WI38 (cell line): ENCODE results near the gene MIEF1.

Source experiments
- H3K4me3 ChIP-seq: 2 replicates; pipeline ENCODE4 v1.5.1; 2011; ENCODE audit warnings: low read depth, mild to moderate bottlenecking, control low read depth, low read length
- CTCF ChIP-seq: IDR thresholded peaks from 2 replicates; pipeline ENCODE4 v1.5.1; 2012; ENCODE audit warnings: low read depth, mild to moderate bottlenecking, control low read depth, low read length

MIEF1 gene

DNA sequence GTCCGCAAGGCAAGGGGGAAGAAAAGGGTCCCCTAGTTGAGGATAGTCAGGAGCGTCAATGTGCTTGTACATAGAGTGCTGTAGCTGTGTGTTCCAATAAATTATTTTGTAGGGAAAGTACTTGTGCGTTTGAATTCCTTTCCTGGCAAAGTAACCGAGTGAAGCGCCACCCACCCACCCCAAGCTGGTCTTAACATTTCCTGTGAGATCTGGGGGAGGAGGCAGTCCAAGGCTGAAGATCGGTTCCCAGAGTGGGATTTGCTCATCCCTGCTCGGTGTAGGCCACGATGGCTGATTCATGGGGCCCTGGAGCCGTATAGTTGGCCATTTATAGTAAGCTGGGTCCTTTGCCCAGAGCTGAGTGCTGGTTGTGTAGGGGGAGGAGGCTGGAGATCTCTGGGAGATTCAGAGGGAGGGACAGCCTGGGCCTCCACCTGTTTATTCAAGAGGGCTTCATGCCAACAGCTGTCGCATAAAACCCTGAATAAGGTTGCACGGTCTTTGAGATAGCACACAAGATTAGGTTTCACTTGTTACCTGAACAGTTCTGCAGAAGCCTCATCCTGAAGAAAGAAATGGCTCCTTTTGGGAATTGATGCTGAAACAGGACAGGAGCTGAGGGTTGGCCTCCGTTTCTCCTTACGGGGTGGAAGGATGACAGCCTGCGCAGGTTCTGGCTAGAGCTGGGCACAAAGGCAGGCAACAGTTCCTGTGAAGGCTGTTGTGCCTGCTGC, 20.6 kb downstream of the MIEF1 start:
- peak overlapping the region; percentile 98 for H3K4me3 ChIP-seq
- TF ChIP-seq CTCF = no peak

GRCh38 chr22:39524089-39524752, 22.1 kb downstream of the MIEF1 start:
- no peak overlapping the region for H3K4me3 ChIP-seq
- TF ChIP-seq CTCF = no peak

- no peak overlapping the region for H3K4me3 ChIP-seq
These were observed 22.9 kb downstream of the MIEF1 start for GRCh38 chr22:39524753-39525657.

GRCh38 chr22:39525658-39525975, 23.5 kb downstream of the MIEF1 start:
- H3K4me3 ChIP-seq = no peak overlapping the region
- no peak for TF ChIP-seq CTCF

More at GRCh38 chr22:39524753-39525657, 22.9 kb downstream of the MIEF1 start:
- no peak for TF ChIP-seq CTCF

DNA sequence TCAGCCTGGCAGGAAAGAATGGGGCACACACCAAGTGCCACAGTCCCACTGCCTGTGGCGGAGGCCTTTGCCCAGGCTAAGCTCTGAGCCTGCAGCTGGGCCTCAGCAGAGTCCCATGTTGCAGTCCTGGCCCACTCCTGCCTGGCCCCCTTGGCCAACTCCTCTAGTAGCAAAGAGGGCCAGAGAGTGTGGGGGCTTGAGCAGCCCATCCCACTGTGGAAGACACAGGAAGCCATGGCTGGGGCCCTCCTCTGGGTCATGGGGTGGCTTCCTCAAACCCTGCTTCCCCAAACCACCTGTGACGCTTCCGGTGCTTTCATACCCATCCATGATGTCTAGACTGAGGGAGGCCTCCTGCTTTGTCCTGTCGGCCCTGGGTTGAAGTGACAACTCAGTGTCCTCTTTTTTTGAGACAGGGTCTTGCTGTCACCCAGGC, 24.7 kb downstream of the MIEF1 start:
- no peak overlapping the region for H3K4me3 ChIP-seq
- no peak for TF ChIP-seq CTCF

DNA sequence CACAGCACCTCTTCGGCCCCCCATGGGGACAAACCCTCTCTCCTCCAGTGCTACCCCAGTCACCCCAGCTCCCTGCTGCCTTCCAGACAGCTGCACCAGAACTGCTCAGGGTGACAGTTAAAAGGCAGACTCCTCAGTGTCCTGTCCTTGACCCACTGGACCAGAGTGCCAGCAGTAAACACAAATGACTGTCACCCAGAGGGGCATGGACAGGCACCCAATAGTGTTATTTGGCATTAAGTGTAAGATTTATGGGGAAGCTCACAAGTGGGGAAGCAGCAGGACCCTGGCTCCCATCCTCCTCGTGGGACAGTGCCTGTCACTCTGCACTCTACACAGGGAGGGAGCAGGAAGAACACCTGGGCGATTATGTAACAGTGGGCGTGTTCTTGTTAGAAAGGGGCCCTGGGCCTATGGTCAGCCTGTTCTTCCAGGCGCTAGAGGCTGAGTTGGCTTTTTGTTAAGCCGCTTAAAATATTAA, 25.4 kb downstream of the MIEF1 start:
- no peak for TF ChIP-seq CTCF
- H3K4me3 ChIP-seq = no peak overlapping the region
